Middle frontal gyrus (tissue), 1 donor: ENCODE measurements around the gene MYCBP2.
"Not testable (repeated sequence)": the region's sequence is repeated elsewhere in the genome, so short reads cannot be mapped to it uniquely, and the experiment has no call there.

Experiments used
- DNase-seq: peaks from one replicate; pipeline ENCODE4 v3.0.0-alpha.2; 2015; ENCODE audit warnings: low spot score; ENCODE audit errors: extremely low spot score

Gene MYCBP2

GRCh38 chr13:77338961-77339401 is 12.1 kb upstream of the MYCBP2 start:
- no peak for DNase-seq

- DNase-seq: no peak
These were observed 11.4 kb upstream of the MYCBP2 start for GRCh38 chr13:77338329-77338728.

- DNase-seq: no peak
These were observed 10.3 kb upstream of the MYCBP2 start for GRCh38 chr13:77337159-77337558.

GRCh38 chr13:77335543-77335942 is 8.6 kb upstream of the MYCBP2 start:
- no peak for DNase-seq

- DNase-seq: no peak
These were observed 6.7 kb upstream of the MYCBP2 start for GRCh38 chr13:77333594-77333993.

GRCh38 chr13:77331421-77331820 is 4.5 kb upstream of the MYCBP2 start:
- no peak for DNase-seq

- no peak for DNase-seq
These were observed 3.2 kb upstream of the MYCBP2 start for GRCh38 chr13:77329911-77330584.

- peak; percentile 91 for DNase-seq
These were observed 2.4 kb upstream of the MYCBP2 start for GRCh38 chr13:77329133-77329910.

GRCh38 chr13:77328819-77329132 is 1.9 kb upstream of the MYCBP2 start:
- no peak for DNase-seq

- no peak for DNase-seq
These were observed 1.4 kb downstream of the MYCBP2 start for GRCh38 chr13:77325371-77325980.

- DNase-seq: no peak
These were observed 3.0 kb downstream of the MYCBP2 start for GRCh38 chr13:77323858-77324257.

GRCh38 chr13:77319536-77319935 is 7.4 kb downstream of the MYCBP2 start:
- DNase-seq: no peak

GRCh38 chr13:77318741-77319140 is 8.2 kb downstream of the MYCBP2 start:
- DNase-seq: no peak

GRCh38 chr13:77316430-77316829 is 10.5 kb downstream of the MYCBP2 start:
- no peak for DNase-seq

- not testable (repeated sequence) for DNase-seq
These were observed 11.4 kb downstream of the MYCBP2 start for GRCh38 chr13:77315509-77315908.

GRCh38 chr13:77313923-77314322 is 13.0 kb downstream of the MYCBP2 start:
- DNase-seq: no peak

GRCh38 chr13:77312311-77312710 is 14.6 kb downstream of the MYCBP2 start:
- no peak for DNase-seq

GRCh38 chr13:77310579-77311279 is 16.2 kb downstream of the MYCBP2 start:
- no peak for DNase-seq

GRCh38 chr13:77310161-77310560 is 16.7 kb downstream of the MYCBP2 start:
- no peak for DNase-seq

- no peak for DNase-seq
These were observed 17.6 kb downstream of the MYCBP2 start for GRCh38 chr13:77309254-77309653.

- no peak for DNase-seq
These were observed 20.4 kb downstream of the MYCBP2 start for GRCh38 chr13:77306458-77306857.

GRCh38 chr13:77305266-77305665 is 21.6 kb downstream of the MYCBP2 start:
- no peak for DNase-seq
